SKM-1 (cell line): ENCODE measurements around the gene ARID1B.

Experiments used
- DNase-seq: peaks from one replicate; lab custom pipeline; 2025; ENCODE audit not compliant: unreplicated experiment; lab: John Stamatoyannopoulos, UW

The ARID1B gene

GRCh38 chr6:157117431-157118095 is 340.4 kb downstream of the ARID1B start:
- no peak for DNase-seq

DNA sequence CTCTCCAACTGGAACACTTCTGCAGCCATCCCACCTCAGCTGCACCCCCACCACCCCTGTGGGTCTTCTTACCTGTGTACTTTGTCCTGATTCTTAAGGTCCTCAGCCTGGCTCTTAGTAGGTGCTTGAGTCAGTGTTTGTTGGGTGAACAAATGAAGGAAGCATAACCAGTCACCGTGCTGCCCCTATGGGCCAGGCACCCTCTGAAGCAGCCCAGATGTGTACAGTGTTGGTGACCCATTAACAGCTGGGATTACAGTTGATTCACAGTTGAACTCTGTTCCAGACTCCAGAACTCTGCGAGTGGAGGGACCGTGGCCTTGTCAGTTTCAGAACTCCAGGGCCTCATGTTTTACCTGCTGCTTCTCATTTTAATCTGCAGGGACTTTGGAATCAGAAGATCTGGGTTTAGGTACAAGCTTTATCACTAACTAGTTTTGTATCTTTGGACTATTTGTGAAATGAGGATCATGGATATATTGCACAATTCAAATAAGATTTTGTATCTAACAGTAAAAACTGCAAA is 342.4 kb downstream of the ARID1B start:
- no peak for DNase-seq

DNA sequence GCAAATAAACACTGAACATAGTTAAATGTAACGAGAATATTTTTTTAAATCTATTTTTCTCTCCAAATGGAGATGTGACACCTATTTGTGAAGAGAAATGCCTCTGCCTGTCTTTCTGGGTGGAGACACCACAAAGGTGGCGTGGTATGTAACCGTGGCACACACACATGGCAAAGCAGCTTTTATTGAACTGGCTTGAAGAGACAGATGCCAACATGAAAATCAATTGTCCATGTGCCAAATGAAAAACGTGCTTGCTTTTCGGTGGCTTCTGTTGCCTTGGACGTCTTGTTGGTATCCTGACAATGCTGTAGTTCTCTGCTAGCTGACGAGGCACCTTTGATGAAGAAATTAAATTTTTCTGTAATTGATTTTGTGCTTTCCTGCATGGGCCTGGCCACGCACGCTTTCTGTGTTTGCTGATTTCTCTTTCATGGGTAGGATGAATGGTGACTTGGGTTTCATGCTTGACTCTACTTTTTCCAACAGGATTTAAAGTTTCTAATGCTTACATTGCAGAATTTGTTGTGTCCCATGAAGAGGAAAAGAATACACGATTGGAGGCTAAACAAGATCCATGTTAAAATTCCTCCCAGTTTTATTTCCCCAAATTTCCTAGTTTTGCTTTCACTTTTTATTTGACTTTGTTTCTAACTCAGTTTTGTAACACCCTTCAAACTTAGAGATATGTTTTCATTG is 343.5 kb downstream of the ARID1B start:
- DNase-seq, result no peak

GRCh38 chr6:157121897-157122296 is 344.7 kb downstream of the ARID1B start:
- no peak for DNase-seq

DNA sequence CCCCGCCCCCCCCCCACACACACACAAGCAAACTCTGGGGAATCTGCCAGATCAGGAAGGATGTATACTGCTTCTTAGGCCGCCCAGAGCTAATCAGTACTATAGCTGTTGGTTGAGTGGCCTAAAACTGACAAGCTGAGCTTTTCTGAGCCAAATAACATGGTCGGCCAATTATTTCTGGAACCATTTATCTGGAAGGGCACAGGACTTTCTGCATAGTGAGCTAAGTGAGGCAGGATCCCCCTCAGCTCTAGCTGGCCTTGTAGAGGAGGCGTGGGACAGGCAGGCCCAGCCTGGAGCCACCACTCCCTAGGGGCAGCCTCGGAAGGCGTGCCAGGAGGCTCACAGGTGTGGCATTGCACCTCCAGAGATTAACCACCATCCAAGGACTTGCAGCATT is 346.1 kb downstream of the ARID1B start:
- no peak for DNase-seq

DNA sequence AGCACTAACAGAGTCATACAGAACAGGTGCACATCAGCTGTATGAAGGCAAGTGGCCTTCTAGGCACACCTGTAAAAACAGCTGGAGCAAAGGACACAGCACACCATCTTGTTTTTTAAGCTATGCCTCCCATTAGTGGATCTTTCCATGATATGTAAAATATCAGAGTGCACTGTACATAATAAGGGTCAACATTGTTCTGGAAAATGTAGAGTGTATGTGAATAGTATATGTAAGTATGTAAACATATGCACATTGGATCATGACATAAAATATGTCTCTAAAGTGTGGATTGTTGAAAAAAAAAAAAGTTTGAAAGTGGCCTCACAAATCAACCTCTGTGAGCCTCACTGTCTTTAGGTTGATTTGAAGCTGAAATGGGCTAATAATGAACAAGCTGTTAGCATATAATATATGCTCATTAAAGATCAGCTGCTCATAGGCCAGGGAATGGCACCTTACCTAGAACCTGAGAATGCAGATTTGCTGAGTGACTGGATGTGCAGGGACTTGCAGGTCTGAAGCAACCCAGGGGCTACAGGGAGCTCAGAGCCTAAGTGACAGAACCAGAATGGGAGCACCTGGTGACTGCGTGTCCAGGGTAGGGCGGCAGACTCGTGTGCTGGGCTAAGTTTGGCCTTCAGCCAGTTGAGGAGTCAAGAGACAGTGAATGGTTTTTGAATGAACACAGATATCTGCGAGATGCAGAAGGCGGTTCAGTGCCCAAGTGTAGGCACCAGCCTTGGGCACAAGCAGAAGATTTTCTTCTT is 347.5 kb downstream of the ARID1B start:
- DNase-seq, result no peak

GRCh38 chr6:157125531-157125930 is 348.4 kb downstream of the ARID1B start:
- DNase-seq, result no peak

DNA sequence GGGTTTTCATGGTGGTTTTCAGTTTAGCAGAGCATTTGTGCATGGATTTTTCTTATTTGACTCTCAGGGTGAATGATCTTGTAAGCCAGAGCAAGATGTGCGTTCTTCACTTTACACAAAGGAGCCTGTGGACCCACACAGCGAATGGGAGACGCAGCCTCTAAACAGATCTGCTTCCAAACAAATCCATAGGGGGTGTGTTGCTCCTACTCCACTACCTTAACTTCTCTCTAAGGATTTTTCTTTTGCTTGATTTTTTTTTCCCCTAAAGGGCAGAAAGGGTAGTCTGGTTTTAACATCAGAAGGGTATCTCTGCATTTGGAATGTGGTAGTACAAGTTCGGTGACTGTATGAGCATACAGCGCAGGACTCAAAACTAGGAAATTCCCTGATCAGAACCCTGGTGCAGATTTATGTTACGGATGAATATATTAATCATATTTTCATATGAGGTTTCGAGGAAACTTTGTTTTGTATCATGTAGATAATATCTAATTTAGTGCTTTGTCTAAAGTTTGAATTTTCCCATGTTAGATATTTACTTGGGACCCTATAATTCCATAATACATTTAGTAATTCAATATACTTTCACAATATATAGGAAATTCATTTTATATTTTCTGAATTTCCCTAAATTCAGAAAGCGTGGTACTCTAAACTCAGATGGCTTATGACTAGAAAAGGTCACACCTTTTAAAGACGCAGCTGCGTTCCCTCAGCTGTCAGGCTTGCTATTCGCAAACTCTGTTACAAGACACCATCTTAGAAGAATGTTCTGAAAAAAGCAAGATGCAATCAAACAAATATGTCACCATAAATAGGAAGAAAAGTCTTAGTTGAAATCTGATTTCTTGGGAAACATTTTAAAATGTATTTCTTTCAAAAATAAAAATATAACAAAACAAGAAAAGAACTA is 349.3 kb downstream of the ARID1B start:
- no peak for DNase-seq

- no peak for DNase-seq
These were observed 351.1 kb downstream of the ARID1B start for GRCh38 chr6:157128235-157128775.

GRCh38 chr6:157131250-157131649 is 354.1 kb downstream of the ARID1B start:
- no peak for DNase-seq

DNA sequence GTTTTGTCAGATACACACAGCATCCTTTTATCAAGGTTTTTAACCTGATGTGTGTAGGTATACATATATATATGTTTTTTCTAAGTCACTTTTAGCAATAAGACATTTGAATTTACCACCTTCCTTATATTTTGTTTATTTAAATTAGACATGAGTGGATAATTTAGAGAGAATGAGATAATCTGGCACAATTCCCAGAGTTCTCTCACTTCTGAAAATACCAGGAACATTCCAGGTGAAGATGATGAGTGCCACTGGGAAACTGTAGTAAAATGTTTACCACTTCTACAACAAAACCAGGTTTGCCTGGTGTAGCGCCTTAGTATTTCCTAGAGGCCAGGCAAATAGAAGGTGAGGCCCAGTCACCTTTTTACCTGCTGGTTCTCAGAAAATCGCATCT is 356.7 kb downstream of the ARID1B start:
- no peak for DNase-seq

GRCh38 chr6:157134402-157135047 is 357.3 kb downstream of the ARID1B start:
- no peak for DNase-seq

GRCh38 chr6:157135691-157136090 is 358.5 kb downstream of the ARID1B start:
- DNase-seq, result no peak

GRCh38 chr6:157137501-157137900 is 360.3 kb downstream of the ARID1B start:
- DNase-seq, result no peak

GRCh38 chr6:157139054-157139708 is 362.0 kb downstream of the ARID1B start:
- DNase-seq, result no peak

DNA sequence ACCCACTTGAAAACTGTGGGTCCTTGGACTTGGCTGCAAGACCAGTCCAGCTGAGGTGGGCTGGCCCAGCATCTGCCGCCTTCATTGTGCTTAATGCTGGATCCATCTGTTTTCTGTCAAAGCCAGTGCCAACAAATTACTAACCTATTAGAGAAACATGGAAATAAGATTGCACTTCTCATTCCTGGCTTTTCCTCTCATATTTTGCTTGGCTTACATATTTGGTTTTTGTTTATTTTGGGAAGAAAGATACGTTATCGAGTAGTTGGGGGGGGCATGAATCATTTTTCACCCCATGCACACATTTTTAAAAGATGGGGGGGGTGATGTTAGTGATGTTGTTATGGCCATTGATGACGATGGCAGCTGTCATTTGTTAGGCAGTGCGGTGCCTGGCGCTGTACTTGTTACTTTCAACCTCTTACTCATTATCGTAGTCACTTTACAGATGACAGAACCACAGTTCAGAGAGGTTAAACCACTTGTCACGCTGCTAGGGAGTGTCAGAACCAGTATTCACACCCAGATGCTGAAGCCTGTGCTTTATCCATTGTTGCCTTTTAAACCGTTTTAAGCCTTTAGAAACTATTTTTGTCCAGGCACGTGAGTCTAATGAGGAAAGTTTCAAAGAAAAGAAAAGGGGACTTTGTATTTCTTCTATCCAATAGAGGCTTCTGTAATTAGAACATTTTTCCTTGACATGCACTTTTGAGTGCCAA is 366.2 kb downstream of the ARID1B start:
- no peak for DNase-seq

DNA sequence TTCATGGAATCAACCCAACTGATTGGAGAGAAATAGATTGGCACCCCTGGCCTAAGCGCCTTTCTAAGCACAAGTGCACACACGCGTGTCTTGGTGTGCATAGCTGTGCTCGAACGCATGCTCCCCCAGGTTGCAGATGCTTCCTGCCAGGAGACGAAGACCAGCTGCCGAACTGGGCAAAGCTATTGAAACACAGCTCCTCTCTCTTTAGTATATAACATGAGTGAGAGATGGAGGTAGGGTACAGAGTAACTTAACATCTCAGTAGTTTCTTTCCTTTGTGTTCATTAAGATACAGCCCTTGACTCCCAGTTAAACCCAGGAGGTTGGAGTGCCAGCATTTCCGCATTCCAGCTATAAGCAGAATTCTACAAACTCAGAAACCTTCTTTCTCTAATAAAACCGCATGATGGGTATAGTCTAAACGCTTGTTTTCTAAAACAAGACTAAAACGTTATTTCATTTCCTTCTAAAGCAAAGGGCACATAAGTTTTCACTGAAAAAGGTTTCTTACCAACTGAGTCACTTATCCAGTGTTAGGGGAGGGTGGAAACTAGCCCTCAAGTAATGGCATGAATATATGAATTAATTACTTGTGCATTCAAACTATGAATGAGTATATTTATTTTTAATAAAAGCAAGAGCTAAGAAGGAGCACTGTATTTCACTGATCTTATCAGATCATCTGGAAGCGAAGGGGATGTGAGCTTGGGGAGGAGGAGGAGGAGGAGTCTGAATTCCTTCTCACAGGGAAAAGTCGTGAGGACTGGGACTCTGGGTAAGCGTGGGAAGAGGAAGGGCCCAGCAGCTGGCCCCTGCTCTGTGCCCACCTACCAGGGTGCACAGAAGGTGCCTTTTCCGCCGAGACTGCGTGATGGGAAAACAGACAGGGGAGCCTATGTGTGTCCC is 367.0 kb downstream of the ARID1B start:
- no peak for DNase-seq
